ENCODE results near the gene PFKFB4. TPM values are rescaled to one million over a fixed set of nuclear protein-coding genes. Genes with fewer than 3 reads are reported as not detected.

Gene PFKFB4
- total RNA-seq, 1 experiment from 2014 or later: 12.3 TPM

DNA sequence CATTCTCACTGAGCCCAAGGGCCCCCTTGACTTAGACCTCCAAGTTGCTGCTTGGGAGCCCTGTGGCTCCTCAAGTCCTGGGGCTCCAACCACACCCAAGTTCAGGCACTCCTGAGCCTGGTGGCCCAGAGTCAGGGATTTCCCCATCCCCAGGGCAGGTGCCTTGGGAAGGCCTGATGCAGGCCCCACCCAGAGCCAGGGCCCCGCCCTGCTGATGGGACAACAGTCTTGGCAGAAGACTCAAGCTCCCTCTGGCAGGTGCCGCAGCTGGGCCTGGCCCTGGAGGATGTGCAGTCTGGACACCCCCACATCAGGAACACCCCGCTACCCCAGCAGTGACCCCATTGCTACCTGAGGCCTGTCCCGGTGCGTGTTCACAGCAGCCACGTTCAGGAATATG lies 35.0 kb downstream of the PFKFB4 start:
- no CpG with 5 or more reads among the region's 6 CpGs for WGBS (ENCODE audit: extremely low coverage, insufficient read length, low lambda C conversion rate)
- H3K56ac ChIP-seq (ENCODE audit: insufficient read length, low read depth, low read length): no peak overlapping the region
- H3K36me3 Mint-ChIP-seq (ENCODE audit: insufficient read depth in 1 of 3, low read depth in 3 of 3): peaks cover 9 to 37% (median 16%) of the 10 kb centered on the region in 3 experiments; a peak in 6 of 7 replicates

More for the DNA sequence above, 35.0 kb downstream of the PFKFB4 start:
- no peak overlapping the region for H2AK5ac ChIP-seq (ENCODE audit: insufficient read length, low read length)
- no peaks in the 10 kb centered on the region for H3K23me2 ChIP-seq (ENCODE audit: insufficient read length, low read depth, low read length, poor library complexity, severe bottlenecking)
- no peak overlapping the region for H3K18ac ChIP-seq (ENCODE audit: insufficient read length, low read depth, low read length)
- no peak overlapping the region for H3K4ac ChIP-seq (ENCODE audit: low read depth, low read length)
- no peak overlapping the region for H3K27ac ChIP-seq (ENCODE audit: insufficient read length, low read depth, low read length)
- no peaks in the 10 kb centered on the region for H3K4me1 ChIP-seq (ENCODE audit: insufficient read depth, low read length)
- no peak overlapping the region for H3K23ac ChIP-seq (ENCODE audit: insufficient read length, low read depth, low read length)
- H2BK20ac ChIP-seq (ENCODE audit: low read depth, low read length, poor library complexity, severe bottlenecking): no peak overlapping the region
- no peaks in the 10 kb centered on the region for H3K9me3 Mint-ChIP-seq
- TF ChIP-seq, protein P1, sequence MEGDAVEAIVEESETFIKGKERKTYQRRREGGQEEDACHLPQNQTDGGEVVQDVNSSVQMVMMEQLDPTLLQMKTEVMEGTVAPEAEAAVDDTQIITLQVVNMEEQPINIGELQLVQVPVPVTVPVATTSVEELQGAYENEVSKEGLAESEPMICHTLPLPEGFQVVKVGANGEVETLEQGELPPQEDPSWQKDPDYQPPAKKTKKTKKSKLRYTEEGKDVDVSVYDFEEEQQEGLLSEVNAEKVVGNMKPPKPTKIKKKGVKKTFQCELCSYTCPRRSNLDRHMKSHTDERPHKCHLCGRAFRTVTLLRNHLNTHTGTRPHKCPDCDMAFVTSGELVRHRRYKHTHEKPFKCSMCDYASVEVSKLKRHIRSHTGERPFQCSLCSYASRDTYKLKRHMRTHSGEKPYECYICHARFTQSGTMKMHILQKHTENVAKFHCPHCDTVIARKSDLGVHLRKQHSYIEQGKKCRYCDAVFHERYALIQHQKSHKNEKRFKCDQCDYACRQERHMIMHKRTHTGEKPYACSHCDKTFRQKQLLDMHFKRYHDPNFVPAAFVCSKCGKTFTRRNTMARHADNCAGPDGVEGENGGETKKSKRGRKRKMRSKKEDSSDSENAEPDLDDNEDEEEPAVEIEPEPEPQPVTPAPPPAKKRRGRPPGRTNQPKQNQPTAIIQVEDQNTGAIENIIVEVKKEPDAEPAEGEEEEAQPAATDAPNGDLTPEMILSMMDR (conservative IDR thresholded peaks at IDR 0.05): no peak
- H3T11ph ChIP-seq (ENCODE audit: low read length): no peak overlapping the region
- H2BK12ac ChIP-seq (ENCODE audit: insufficient read length, low read depth, low read length): no peak overlapping the region
- no peaks in the 10 kb centered on the region for H3K79me2 ChIP-seq (ENCODE audit: insufficient read depth, low read length)
- no peak overlapping the region for H2AFZ ChIP-seq (ENCODE audit: low read length)
- no peak overlapping the region for H3K9ac ChIP-seq (ENCODE audit: extremely low read depth, insufficient read length, low read length)
- H3K27me3 Mint-ChIP-seq (ENCODE audit: low read depth): no peaks in the 10 kb centered on the region
- H2BK120ac ChIP-seq (ENCODE audit: low read depth, low read length, poor library complexity, severe bottlenecking): no peak overlapping the region
- no peaks in the 10 kb centered on the region for H3K4me1 Mint-ChIP-seq
- no peaks in the 10 kb centered on the region for H3K9me3 ChIP-seq (ENCODE audit: control insufficient read depth, low read depth, low read length)
- no peak overlapping the region for H2BK15ac ChIP-seq (ENCODE audit: low read depth, low read length)
- no peak overlapping the region for H3K14ac ChIP-seq (ENCODE audit: insufficient read depth, low read length)
- H4K20me1 ChIP-seq (ENCODE audit: control insufficient read depth, insufficient read depth, insufficient read length): no peaks in the 10 kb centered on the region
- no peak overlapping the region for H4K91ac ChIP-seq (ENCODE audit: insufficient read length, low read depth, low read length)
- H3K79me1 ChIP-seq (ENCODE audit: insufficient read depth, low read depth, low read length, poor library complexity, severe bottlenecking): no peaks in the 10 kb centered on the region
- H3K27me3 ChIP-seq (ENCODE audit: insufficient read depth, low read length): no peaks in the 10 kb centered on the region
- H4K5ac ChIP-seq (ENCODE audit: insufficient read length, low read depth, low read length): no peak overlapping the region
- 0 out of 7 replicates have a peak overlapping the region, but pooled peaks of 1 of the 3 experiments have one; percentile 44 for H3K27ac Mint-ChIP-seq
- H3K4me2 ChIP-seq (ENCODE audit: insufficient read depth, insufficient read length, low read length): no peak overlapping the region
- no peak overlapping the region for H3K4me3 Mint-ChIP-seq
- no peak for DNase-seq
- H4K8ac ChIP-seq (replicated peaks; ENCODE audit: insufficient read length, low read depth, low read length): no peak overlapping the region
- no peak overlapping the region for H2BK5ac ChIP-seq (ENCODE audit: insufficient read length, low read length)
